ENCODE data around the gene TEX36. TPM values are rescaled to one million over a fixed set of nuclear protein-coding genes. Genes with fewer than 3 reads are reported as not detected.
"Not testable (repeated sequence)": the region's sequence is repeated elsewhere in the genome, so short reads cannot be mapped to it uniquely, and the experiment has no call there.

TEX36 gene
- total RNA-seq, 1 donor from 2014 or later, result not detected

- H3K27ac ChIP-seq, result no peak overlapping the region
These were observed 24.8 kb upstream of the TEX36 start for GRCh38 chr10:125707541-125708468.

GRCh38 chr10:125700355-125700911 lies 17.5 kb upstream of the TEX36 start:
- Histone ChIP-seq H3K9me3 (no peaks in the 10 kb centered on the region), H3K27ac (no peak overlapping the region), H3K36me3 (no peaks in the 10 kb centered on the region), H3K4me3 (no peak overlapping the region), H3K4me1 (no peaks in the 10 kb centered on the region), H3K27me3 (no peaks in the 10 kb centered on the region)
- intact Hi-C loops (cut with DNase I), result no loop called here
- no peak for DNase-seq (ENCODE audit: low spot score in 2 of 2)
- no peak for TF ChIP-seq CTCF (IDR thresholded peaks at IDR 0.05)

More at GRCh38 chr10:125707541-125708468, 24.8 kb upstream of the TEX36 start:
- no peak for DNase-seq (ENCODE audit: low spot score in 2 of 2)
- Histone ChIP-seq H3K9me3 (peaks cover 3 to 12% of the 10 kb centered on the region in 2 donors), H3K36me3 (no peaks in the 10 kb centered on the region), H3K27me3 (no peaks in the 10 kb centered on the region), H3K4me1 (no peaks in the 10 kb centered on the region), H3K4me3 (no peak overlapping the region)
- intact Hi-C loops (cut with DNase I), result no loop called here
- TF ChIP-seq CTCF (IDR thresholded peaks at IDR 0.05), result no peak

GRCh38 chr10:125699562-125700143 lies 16.7 kb upstream of the TEX36 start:
- no peaks in the 10 kb centered on the region for H3K4me1 ChIP-seq
- intact Hi-C loops (cut with DNase I), result no loop called here
- H3K27me3 ChIP-seq, result no peaks in the 10 kb centered on the region
- no peak overlapping the region for H3K27ac ChIP-seq
- H3K36me3 ChIP-seq, result no peaks in the 10 kb centered on the region
- TF ChIP-seq CTCF (IDR thresholded peaks at IDR 0.05), result no peak
- no peaks in the 10 kb centered on the region for H3K9me3 ChIP-seq
- no peak for DNase-seq (ENCODE audit: low spot score in 2 of 2)
- no peak overlapping the region for H3K4me3 ChIP-seq

- no peak for TF ChIP-seq CTCF (IDR thresholded peaks at IDR 0.05)
- Histone ChIP-seq H3K27me3 (no peaks in the 10 kb centered on the region), H3K27ac (no peak overlapping the region), H3K4me3 (no peak overlapping the region), H3K4me1 (no peaks in the 10 kb centered on the region), H3K36me3 (no peaks in the 10 kb centered on the region), H3K9me3 (no peaks in the 10 kb centered on the region)
- DNase-seq (ENCODE audit: low spot score in 2 of 2), result no peak
- intact Hi-C loops (cut with DNase I), result no loop called here
These were observed 15.6 kb upstream of the TEX36 start for GRCh38 chr10:125698481-125698998.

GRCh38 chr10:125696884-125697283 lies 13.9 kb upstream of the TEX36 start:
- H3K27me3 ChIP-seq; H3K4me3 ChIP-seq; H3K27ac ChIP-seq; H3K9me3 ChIP-seq; H3K36me3 ChIP-seq; intact Hi-C loops (cut with DNase I); DNase-seq (ENCODE audit: low spot score in 2 of 2); H3K4me1 ChIP-seq: not testable (repeated sequence)

GRCh38 chr10:125694883-125695282 lies 11.9 kb upstream of the TEX36 start:
- no peak for DNase-seq (ENCODE audit: low spot score in 2 of 2)
- no peak overlapping the region for H3K27ac ChIP-seq
- no peak for TF ChIP-seq CTCF (IDR thresholded peaks at IDR 0.05)
- H3K4me3 ChIP-seq, result no peak overlapping the region
- no peaks in the 10 kb centered on the region for H3K4me1 ChIP-seq
- H3K9me3 ChIP-seq, result no peaks in the 10 kb centered on the region
- H3K36me3 ChIP-seq, result no peaks in the 10 kb centered on the region
- intact Hi-C loops (cut with DNase I), result no loop called here
- H3K27me3 ChIP-seq, result no peaks in the 10 kb centered on the region
